Cardiac ventricle fibroblast (primary cell): Measurements from ENCODE around the gene TPR. TPM values are rescaled to one million over a fixed set of nuclear protein-coding genes. Genes with fewer than 3 reads are reported as not detected.

Experiments
- total RNA-seq: library from RNA; depleted of rRNA; stranded (reverse); fragments of >200 nt; gene quantifications from 2 replicates; pipeline ENCODE4 v1.2.3, GENCODE V29; 2015

Gene TPR
- total RNA-seq = 58.0 and 81.1 TPM in 2 replicates

DNA sequence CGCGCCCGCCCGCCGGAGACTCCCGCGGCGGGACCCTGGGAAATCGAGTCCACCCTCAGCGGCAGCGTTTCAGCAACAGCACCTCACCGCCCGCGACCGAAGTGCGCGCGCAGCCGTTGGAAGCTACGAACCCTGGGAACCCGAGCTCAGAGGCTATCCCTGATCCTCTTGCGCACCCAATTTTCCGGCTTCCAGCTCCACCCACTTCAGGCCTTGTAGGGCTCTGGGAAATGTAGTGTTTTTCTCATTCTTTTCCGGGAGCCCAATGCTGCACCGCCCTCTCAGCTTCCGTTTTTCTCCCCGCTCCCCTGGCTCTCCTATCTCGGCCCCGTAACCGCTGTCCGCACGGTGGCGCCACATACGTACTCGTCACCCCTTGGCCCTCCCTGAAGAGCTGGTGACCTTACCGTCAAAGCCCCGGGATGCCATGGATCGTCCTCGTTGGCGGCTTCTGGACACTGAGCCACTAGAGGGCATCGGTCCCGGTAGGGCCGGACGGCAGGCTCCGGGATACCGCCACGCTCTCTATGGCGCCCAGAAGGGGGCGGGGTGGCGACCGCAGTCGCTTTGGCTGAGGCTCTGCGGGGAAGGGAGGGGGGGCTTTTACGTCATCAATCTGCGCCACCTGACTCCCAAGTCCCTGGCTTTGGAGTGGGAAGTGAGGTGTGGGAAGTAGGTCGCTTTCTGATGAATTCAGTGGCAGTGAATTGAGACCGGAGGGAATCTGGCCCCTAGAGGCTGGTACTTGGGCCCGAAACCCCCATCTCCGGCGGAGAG is at the start of gene TPR, which contains the start of gene ODR4:
TPR (minus strand) TSS at position 102 of the 777 bp plus-strand sequence. CDS start 225 bp downstream, outside the sequence.
ODR4 (plus strand) TSS at position 687 of the 777 bp plus-strand sequence. CDS start 3,948 bp downstream, outside the sequence.

DNA sequence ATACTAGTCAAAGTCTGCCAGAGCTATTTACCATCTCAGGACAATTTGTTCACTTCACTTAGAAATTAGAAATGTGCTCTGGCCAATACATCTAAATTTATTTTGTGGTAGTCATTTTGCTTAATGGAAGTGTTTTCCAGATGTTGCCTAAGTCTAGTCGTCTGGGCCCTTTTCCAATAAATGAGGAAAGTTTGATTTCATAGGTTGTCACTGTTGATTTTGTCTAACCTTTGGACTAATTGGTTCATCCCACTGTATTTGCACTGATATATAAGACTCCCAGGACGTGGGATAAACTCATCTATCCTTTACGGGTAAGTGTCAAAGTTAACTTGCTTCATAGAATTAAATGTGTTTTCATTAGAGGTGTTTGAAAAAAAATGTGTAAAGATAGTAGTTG is 79.1 kb downstream of the TPR start, which contains the start of gene PRG4:
PRG4 (plus strand) TSS at position 300 of the 400 bp plus-strand sequence.

Other genes starting within 250 kb of the TPR start
- 47.3 and 54.8 TPM in 2 replicates for gene PRG4, start 79.0 kb downstream of the TPR start, total RNA-seq
- 10.7 and 19.1 TPM in 2 replicates for gene ODR4, start 585 bp upstream of the TPR start, total RNA-seq
- gene PDC, start 85.9 kb upstream of the TPR start, total RNA-seq = 0.31 TPM in 1 of 2 replicates, not detected in the other